Esophagus (tissue), 2 donors: ENCODE results near the gene RRAGD. TPM values are rescaled to one million over a fixed set of nuclear protein-coding genes. Genes with fewer than 3 reads are reported as not detected.

Experiments
- H3K27ac ChIP-seq, 2 donors: one replicate each; pipeline ENCODE4 v1.5.1; 2013; ENCODE audit warnings: low read depth in 2 of 2, mild to moderate bottlenecking in 2 of 2, inconsistent platforms in 1 of 2, low read length in 1 of 2, moderate library complexity in 1 of 2
- H3K27me3 ChIP-seq, 2 donors: one replicate each; pipeline ENCODE4 v1.6.1; 2013; ENCODE audit warnings: low read length in 2 of 2, control low read depth in 1 of 2, mild to moderate bottlenecking in 1 of 2; ENCODE audit not compliant: insufficient read depth in 2 of 2, control insufficient read depth in 1 of 2
- H3K36me3 ChIP-seq, 2 donors: one replicate each; pipeline ENCODE4 v1.6.1; 2013; ENCODE audit warnings: low read length in 1 of 2; ENCODE audit not compliant: control insufficient read depth in 2 of 2, insufficient read depth in 2 of 2
- H3K4me1 ChIP-seq, 2 donors: one replicate each; pipeline ENCODE4 v1.6.1; 2013; ENCODE audit warnings: low read length in 1 of 2; ENCODE audit not compliant: control insufficient read depth in 2 of 2, insufficient read depth in 2 of 2
- H3K4me3 ChIP-seq, 2 donors: one replicate each; pipeline ENCODE4 v1.5.1; 2013; ENCODE audit warnings: low read length in 2 of 2, mild to moderate bottlenecking in 2 of 2, low read depth in 1 of 2, moderate library complexity in 1 of 2
- H3K9me3 ChIP-seq, 2 donors: one replicate each; pipeline ENCODE4 v1.6.1; 2013; ENCODE audit warnings: mild to moderate bottlenecking in 2 of 2, low read depth in 1 of 2, low read length in 1 of 2, moderate library complexity in 1 of 2; ENCODE audit not compliant: control insufficient read depth in 2 of 2, insufficient read depth in 1 of 2
- WGBS, 2 donors: extraction: QIAGEN DNeasy Blood & Tissue Kit; methylation state at CpG; one replicate each; pipeline ENCODE4 v1.1.7; 2013; 5-methylcytosine and 5-hydroxymethylcytosine counted together
- polyA plus RNA-seq, 2 donors: library from polyadenylated mRNA; stranded (reverse); fragments of 200-250 nt; gene quantifications; one replicate each; pipeline ENCODE4 v1.2.3, GENCODE V29; 2013
- donor health status: healthy with polysubstance abuse.
- donor health status: Bipolar disorder and iron deficiency.

RRAGD gene
- polyA plus RNA-seq, 2 donors, result 14.4 to 22.4 TPM

DNA sequence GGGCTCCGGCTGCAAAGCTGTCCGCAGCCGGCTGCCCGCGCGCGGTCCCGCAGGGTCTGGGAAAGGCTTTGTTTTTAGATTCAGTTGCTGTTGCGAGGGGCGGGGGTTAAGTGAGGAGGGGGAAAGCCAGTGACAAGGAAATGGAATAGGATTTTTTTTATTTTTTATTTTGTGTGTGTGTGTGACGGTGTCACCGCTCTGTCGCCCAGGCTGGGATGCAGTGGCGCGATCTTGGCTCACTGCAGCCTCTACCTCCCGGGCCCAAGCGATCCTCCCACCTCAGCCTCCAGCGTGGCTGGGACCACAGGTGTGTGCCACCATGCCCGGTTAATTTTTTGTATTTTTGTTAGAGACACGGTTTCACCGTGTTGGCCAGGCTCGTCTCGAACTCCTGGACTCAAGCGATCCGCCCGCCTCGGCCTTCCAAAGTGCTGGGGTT is 58.9 kb downstream of the RRAGD start:
- Histone ChIP-seq H3K4me3 (peak overlapping the region; percentile 80 to 98), H3K27ac (peak overlapping the region; percentile 94 to 97), H3K36me3 (no peaks in the 10 kb centered on the region), H3K27me3 (no peaks in the 10 kb centered on the region), H3K4me1 (peaks cover 0 to 8% of the 10 kb centered on the region in 2 donors), H3K9me3 (no peaks in the 10 kb centered on the region)
- 41 to 49% methylated on average over 27 of the region's 27 CpGs for WGBS, 2 donors

DNA sequence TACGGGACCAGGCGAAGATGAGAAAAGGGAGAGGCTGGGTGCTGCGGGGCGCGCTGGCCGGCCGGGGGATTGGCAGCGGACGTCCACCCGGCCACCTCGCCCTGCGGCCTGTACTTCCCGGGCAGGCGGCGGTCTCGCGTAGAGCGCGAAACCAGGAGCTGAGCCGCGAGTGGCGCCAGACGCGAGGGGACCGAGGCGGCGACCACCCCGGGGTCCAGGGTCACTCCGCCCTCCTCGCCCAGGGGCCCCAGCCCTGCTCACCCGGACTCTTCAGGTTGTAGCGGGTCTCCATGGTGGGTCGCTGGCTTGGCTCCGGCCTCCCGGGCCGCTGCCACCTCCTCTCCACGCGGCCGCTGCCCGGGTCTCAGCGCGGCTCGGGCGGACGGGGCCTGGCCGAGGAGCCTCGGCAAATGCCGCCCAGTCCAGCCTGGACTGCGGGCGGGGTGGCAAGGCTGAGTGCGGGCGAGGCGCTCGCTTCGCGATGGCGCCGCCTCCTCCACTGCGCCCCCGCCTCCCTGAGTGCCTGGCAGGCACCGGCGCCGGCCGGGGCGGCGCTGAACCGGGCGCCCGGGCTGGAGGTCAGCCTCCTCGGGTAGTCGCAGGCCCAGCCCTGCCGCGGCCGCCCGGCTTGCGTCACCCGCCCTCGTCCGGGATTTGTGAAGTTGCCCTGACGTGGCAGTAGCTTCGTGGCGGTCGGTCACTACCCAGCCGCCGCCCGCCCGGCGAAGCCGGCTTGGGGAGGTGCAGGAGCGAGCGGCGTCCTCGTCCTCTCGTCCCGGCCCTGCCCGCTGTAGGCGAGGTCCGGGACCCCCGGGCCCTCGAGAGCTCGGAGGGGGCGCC is 59.6 kb downstream of the RRAGD start, which contains the start of gene UBE2J1:
UBE2J1 (minus strand) TSS at position 445 of the 840 bp plus-strand sequence; CDS start at position 292, 153 bp downstream.
- Histone ChIP-seq H3K27ac (peak within 1 kb of the TSS; percentile 94 to 97), H3K4me1 (peaks cover 0 to 8% of the 10 kb centered on the region in 2 donors), H3K36me3 (no peaks in the 10 kb centered on the region), H3K4me3 (peak within 1 kb of the TSS; percentile 80 to 98), H3K9me3 (no peaks in the 10 kb centered on the region), H3K27me3 (no peaks in the 10 kb centered on the region)
- 0% methylated on average over 48 to 102 of the region's 102 CpGs for WGBS, 2 donors

GRCh38 chr6:89351671-89352277 is 60.3 kb downstream of the RRAGD start:
- Histone ChIP-seq H3K4me3 (peak overlapping the region; percentile 80 to 98), H3K27me3 (no peaks in the 10 kb centered on the region), H3K9me3 (no peaks in the 10 kb centered on the region), H3K27ac (peak overlapping the region; percentile 94 to 97), H3K4me1 (peaks cover 0 to 8% of the 10 kb centered on the region in 2 donors), H3K36me3 (no peaks in the 10 kb centered on the region)
- 0 to 1% methylated on average over 12 of the region's 12 CpGs for WGBS, 2 donors

DNA sequence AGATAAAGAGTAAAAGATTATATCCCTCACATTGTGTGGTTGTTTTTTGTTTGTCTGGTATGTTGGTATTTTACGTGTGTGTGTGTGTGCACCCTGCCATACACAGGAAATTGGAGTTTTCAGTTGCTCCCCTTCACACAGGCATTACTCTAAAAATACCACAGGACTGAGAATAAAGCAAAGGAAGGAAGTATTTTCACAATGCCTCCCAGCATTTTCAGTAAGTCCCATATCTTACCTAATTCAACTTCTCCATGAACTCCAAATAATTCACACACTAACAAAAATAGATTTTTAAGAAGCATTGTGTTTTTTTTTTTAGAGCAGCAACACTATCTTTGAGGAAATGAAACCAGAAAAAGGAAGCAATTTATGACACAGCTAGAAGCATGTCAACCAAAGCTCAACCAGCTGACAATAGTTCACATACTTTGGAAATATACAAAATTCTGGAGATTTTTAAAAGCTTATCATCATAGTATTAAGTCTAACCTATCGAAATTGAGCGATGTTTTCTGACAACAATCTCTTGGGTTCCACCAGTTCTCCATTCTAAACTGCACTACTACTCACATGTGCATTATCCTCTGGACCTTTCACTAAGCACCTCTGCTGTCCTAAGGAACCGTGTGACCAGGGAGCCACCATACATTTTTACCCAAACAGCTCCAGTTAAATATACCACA is 61.6 kb downstream of the RRAGD start:
- H3K4me1 ChIP-seq, result peaks cover 0 to 8% of the 10 kb centered on the region in 2 donors
- H3K27me3 ChIP-seq, result no peaks in the 10 kb centered on the region
- 46 to 51% methylated on average over 4 of the region's 4 CpGs for WGBS, 2 donors
- no peaks in the 10 kb centered on the region for H3K9me3 ChIP-seq
- no peaks in the 10 kb centered on the region for H3K36me3 ChIP-seq
- peak overlapping the region in 1 of 2 donors; percentile 27 for H3K27ac ChIP-seq
- peak overlapping the region in 1 of 2 donors; percentile 80 for H3K4me3 ChIP-seq

GRCh38 chr6:89348372-89348771 is 63.7 kb downstream of the RRAGD start:
- Histone ChIP-seq H3K27me3 (no peaks in the 10 kb centered on the region), H3K27ac (no peak overlapping the region)

GRCh38 chr6:89347825-89348224 is 64.2 kb downstream of the RRAGD start:
- Histone ChIP-seq H3K27me3 (no peaks in the 10 kb centered on the region), H3K4me3 (no peak overlapping the region), H3K36me3 (no peaks in the 10 kb centered on the region), H3K27ac (no peak overlapping the region), H3K9me3 (no peaks in the 10 kb centered on the region), H3K4me1 (peaks cover 0 to 8% of the 10 kb centered on the region in 2 donors)
- 63 to 81% methylated on average over 2 of the region's 2 CpGs for WGBS, 2 donors

More at GRCh38 chr6:89348372-89348771, 63.7 kb downstream of the RRAGD start:
- Histone ChIP-seq H3K4me1 (peaks cover 0 to 8% of the 10 kb centered on the region in 2 donors), H3K36me3 (no peaks in the 10 kb centered on the region), H3K9me3 (no peaks in the 10 kb centered on the region), H3K4me3 (no peak overlapping the region)
- WGBS, 2 donors, result 98% methylated on average over 1 of the region's 1 CpG

DNA sequence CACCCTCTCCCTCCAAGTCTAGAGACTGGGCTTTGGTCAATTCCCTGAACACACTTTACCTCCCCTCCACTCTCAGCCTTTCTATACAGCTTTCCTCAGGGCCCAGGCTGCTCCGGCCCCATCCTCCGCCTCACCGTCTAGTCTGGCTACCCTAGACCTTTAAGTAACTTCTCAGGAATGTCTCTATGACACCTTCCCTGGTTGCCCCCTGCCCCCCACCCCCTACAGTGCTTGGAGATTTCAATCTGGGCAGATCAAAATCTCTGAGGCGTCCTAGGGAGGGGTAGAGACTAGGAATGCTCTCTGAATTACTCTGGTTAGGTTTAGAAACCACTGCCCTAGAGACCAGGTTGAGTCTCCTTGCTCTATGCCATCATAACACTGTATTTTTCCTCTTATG is 65.6 kb downstream of the RRAGD start:
- Histone ChIP-seq H3K36me3 (no peaks in the 10 kb centered on the region), H3K9me3 (no peaks in the 10 kb centered on the region), H3K27ac (no peak overlapping the region), H3K27me3 (no peaks in the 10 kb centered on the region), H3K4me1 (peaks cover 0 to 8% of the 10 kb centered on the region in 2 donors), H3K4me3 (no peak overlapping the region)
- 90 to 91% methylated on average over 4 of the region's 4 CpGs for WGBS, 2 donors

DNA sequence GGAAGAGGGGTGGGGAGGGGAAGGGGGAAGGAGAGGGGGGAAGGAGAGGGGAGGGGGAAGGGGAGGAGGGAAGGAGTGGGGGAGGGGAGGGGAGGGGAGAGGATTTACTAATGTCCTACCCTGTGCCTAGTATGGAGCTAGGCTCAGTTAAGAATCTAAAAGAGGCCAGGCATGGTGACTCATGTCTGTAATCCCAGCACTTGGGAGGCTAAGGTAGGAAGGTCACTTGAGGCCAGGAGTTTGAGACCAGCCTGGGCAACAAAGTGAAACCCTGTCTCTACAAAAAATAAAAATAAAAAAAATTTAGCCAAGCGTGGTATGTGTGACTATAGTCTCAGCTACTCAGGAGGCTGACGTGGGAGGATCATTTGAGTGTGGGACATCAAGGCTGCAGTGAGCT is 72.5 kb downstream of the RRAGD start:
- 89 to 95% methylated on average over 2 of the region's 2 CpGs for WGBS, 2 donors
- H3K4me1 ChIP-seq, result no peaks in the 10 kb centered on the region

GRCh38 chr6:89335164-89335563 is 76.9 kb downstream of the RRAGD start:
- H3K36me3 ChIP-seq, result peaks cover 2 to 3% of the 10 kb centered on the region in 2 donors
- WGBS, 2 donors, result 85 to 87% methylated on average over 3 of the region's 3 CpGs
- no peaks in the 10 kb centered on the region for H3K27me3 ChIP-seq
- no peaks in the 10 kb centered on the region for H3K4me1 ChIP-seq
- H3K27ac ChIP-seq, result no peak overlapping the region
- H3K9me3 ChIP-seq, result no peaks in the 10 kb centered on the region
- no peak overlapping the region for H3K4me3 ChIP-seq

More for the DNA sequence above, 72.5 kb downstream of the RRAGD start:
- H3K36me3 ChIP-seq, result peaks cover 3 to 5% of the 10 kb centered on the region in 2 donors
- no peaks in the 10 kb centered on the region for H3K9me3 ChIP-seq
- H3K27ac ChIP-seq, result no peak overlapping the region
- H3K4me3 ChIP-seq, result no peak overlapping the region
- H3K27me3 ChIP-seq, result no peaks in the 10 kb centered on the region
